Mucosa of gallbladder (tissue), 1 donor: ENCODE measurements around the gene RARRES1. TPM values are rescaled to one million over a fixed set of nuclear protein-coding genes. Genes with fewer than 3 reads are reported as not detected.

Experiments used
- DNase-seq: peaks from one replicate; pipeline ENCODE4 v3.0.0-alpha.2; 2020; ENCODE audit warnings: low spot score
- total RNA-seq: library from RNA; stranded (reverse); gene quantifications from one replicate; pipeline ENCODE4 v1.2.1, GENCODE V29; 2021
- donor health status: DM: no; HTN: no; CAD: no.

Gene RARRES1
- total RNA-seq, 1 donor from 2014 or later: 6.3 TPM

DNA sequence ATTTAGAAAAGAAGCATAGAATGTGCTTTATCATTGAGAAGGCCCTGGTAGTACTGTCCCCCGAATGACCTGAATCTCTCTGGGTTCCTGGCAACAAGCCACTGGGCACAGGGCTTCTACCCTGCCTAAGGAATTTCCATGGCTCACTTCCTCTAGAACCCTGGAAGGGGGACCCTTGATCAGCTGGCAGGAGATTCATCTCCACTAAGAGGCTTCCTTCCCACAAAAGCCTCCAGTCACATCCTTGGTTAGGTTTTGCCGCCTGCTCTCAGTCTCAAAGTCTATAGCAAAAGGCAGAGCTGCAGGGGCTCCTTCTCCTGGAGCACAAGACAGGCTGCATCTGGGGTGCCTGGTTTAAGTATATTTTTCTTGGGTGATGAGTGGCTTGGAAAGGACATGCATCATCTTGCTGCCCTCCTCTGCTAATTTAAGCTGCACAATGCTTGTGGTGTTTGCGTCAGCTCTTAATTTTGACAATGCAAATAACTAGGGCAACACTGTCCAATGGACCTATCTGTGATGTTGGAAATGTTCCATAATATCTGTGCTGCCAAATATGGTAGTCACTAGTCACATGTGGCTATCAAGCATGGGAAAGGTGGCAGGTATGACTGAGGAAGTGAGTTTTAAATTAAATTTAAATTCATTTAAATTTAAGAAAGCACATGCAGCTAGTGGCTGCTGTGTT lies 33.4 kb upstream of the RARRES1 start:
- DNase-seq: no peak

DNA sequence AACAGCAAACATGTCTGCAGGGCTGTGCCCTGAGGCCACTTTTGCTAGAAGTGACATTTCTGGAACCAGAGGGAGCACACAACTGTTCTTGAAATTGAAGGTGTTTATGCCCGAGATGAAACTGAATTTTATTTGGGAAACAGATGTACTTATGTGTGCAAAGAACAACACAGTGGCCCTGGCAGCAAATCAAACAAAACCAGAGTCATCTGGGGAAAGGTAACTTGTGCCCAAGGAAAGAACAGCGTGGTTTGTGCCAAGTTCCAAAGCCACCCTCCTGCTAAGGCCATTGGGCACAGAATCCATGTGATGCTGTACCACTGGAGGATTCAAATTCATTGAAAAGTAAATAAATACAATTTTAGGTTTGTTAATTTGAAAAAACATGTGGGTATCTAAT lies 31.2 kb upstream of the RARRES1 start:
- no peak for DNase-seq

DNA sequence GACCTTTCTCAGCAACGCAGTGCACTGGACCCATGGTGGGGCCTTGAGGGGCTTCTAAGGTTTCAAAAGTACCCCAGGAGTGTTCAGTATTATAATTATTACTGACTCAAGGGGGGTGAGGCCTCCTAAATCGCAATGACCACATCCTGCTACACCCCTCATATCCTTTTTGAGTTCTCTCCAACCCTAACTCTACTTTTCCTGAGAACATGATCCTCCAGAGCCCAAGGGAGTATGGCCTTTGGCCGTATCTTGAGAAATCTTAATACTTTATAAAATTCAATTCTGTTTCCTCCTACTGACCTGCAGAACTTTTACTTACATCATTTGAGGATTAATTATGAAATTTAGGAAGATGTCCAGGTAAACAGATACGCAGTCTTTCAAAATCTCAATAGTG lies 30.4 kb upstream of the RARRES1 start:
- no peak for DNase-seq

DNA sequence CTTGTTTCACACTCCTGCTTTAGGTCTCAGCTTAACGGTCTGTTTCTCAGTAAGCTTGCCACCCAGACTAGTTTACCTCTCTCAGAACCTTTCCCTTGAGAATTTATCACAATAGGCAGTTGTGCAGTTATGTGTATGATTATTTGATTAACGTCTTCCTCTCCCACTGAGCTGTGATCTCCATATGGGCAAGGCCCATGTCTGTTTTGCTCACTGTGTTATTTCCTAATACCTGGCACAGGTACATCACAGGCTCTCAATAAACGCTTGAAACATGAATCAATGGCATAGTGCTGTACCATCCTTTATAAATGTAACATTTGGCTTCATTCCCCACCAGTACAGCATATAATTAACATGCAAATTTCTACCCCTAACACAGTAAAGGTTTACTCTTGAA lies 29.1 kb upstream of the RARRES1 start:
- no peak for DNase-seq

DNA sequence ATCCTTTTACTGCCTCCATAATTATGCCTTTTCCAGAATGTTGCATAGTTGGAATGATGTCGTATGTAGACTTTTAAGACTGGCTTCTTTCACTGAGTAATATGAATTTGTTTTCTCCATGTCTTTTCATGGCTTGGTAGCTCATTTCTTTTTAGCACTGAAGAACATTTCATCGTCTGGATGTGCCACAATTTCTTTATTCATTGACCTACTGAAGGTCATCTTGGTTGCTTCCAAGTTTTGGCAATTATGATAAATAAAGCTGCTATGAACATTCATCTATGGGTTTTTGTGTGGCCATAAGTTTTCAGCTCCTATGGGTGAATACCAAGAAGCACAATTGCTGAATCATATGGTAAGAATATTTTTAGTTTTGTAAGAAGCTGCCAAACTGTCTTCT lies 23.2 kb upstream of the RARRES1 start:
- no peak for DNase-seq

DNA sequence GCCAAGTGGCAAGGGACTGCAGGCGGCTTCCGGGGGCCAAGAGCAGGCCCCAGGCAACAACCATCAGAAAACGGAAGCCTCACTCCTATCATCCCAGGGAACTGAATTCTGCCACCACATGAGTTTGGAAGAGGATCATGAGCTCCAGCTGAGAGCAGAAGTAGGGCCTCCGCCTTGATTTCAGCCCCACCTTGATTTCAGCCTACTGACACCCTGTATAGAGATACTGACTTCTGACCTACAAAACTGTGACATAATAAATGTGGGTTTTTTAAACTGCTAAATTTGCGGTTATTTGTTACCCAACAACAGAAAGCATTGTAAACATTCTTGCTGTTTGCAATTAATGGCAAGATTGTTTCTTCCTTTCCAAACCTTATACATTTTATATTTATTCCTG lies 21.6 kb upstream of the RARRES1 start:
- DNase-seq: no peak

DNA sequence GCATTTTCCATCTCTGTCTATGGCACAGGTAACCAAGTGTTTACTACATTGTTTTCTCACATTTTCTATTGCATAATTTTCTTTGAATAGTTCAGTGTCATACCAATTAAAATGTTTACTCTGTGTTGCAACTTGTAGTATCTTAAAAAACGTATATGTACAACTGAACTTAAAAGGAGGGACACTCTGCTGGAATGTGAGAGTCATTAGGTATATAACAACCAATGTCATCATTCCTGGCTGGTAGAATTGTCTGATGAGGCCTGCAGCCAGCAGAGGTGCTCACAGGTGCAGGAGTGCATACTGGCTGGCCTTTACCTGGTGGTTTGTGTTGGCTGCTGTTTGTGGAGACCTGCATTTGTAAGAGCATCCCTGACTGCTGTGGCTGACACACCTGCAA lies 19.1 kb upstream of the RARRES1 start:
- no peak for DNase-seq

DNA sequence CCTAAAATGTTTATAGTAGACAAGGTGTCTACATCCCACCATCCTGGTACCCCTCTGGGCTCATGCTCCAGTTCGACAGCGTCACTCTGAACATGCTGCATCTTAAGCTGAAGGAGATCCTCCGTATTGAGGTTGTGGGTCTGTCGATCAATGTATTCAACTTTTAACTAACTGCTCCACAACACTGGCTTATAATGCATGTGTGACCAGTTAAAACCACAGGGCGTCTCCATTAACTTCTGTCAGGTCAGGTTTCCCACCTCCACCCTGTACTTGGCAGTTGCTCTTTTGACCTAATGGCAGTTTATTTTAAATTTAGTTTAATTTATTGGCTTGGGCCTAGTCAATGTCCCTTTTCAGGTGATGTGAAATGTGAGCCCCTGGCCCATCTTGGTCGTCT lies 17.8 kb upstream of the RARRES1 start:
- DNase-seq: no peak

DNA sequence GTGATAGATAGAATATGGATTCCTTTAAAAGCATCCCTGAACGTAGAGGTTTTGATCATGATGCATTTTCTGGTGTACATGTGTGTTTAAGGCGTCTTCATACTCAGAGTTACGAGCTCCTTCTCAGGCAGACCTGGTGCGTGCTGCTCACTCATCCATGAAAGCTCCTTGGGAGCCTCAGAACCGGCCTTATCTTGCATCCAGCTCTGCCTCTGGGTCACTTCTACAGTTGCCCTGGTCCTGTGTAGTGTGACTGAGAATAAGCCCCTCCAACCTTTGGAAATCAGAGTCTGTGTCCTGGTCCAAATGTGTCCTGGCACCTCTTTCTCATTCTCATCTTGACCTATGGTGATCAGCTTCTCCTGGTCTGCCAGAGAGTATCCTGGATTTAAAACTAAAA lies 17.3 kb upstream of the RARRES1 start:
- no peak for DNase-seq

DNA sequence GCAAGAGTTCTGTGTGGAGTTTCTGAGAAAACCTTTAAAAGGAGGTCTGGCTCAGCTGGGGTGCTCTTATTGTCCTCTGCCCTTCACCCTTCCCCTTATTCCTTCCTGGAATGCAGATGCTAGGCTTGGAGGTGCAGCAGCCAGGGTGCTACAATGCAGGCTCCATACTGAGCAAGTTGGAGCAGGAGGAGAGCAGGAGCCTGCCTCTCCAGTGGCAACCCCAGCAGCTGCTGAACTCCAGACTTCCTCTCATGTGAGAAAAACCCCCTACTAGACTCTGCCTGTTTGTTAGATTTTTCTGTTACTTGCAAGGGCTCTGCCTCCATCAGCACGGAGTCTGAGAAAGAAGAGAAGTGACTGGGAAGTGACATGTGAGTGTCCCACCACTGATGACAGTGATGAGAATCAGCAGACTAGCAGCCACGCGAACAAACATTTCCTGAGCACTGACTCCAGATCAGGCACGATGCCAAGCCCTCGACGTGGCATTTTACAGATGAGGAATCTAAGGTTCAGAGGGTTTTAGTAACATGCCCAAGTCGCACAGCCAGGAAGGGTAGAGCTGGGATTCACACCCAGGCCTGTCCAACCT lies 16.1 kb upstream of the RARRES1 start:
- peak; percentile 62 for DNase-seq

DNA sequence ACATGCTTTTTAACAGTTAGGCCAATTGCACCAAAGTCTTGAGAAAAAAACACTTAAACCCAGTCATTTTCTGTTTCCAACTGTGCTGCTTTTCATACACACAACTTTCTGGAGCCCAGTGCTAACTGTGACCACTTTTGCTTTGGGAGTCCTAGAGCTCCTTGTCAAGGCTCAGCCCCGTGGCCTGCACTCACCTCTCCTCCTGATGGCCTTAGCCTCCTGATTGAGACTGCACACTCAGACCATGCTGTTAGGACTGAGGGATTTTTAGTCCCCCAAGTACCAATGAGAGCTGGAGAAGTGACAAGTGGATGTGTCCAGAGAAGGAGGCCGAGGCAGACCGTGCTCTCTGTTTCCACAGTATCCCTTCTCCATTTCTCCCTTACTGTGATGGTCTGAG lies 15.2 kb upstream of the RARRES1 start:
- no peak for DNase-seq

DNA sequence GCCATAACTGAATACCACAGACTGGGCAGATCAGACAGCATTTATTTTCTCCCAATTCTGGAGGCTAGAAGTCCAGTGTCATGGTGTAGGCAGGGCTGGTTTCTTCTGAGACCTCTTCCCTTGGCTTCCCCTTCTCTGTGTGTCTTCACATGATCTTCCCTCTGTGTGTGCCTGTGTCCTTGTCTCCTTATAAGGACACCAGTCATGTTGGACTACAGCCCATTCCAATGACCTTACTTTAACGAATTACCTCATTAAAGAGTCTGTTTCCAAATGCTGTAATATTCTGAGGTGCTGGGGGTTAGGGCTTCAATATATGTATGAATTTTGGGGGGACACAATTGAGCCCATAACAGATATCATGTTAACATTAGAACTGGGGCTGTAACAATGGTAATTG lies 13.3 kb upstream of the RARRES1 start:
- no peak for DNase-seq

DNA sequence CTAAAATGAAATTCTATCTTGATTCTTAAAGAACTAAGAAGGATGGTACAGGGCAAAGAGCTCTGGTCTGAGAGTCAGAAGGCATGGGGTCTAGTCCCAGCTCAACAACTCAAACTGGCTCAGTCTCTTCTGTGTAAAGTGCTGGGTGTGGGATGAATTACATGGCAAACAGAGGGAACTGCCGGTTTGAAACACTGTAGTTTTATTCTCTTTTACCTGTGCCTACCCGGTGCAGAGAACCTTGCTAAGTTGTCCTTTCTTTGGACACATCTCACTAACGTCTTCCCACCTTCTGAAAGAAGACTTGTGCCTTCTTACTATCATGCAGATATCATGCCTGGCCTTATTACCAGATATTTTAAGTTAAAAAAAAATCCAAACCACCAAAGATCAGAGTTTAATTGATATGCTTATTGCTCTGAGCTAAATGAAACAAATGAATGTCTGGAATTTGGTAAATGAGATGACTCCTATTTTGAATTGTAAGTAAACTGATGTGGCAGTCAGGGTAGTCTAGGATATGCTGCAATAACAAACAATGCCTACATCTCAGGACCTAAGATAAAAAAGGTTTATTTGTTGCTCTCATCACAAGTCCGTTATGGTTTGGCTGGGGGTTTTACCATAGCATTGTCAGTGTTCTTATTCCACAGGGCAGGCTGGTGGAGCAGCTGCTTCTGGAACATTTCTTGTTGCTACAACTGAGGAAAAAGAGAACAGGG lies 12.5 kb upstream of the RARRES1 start:
- DNase-seq: no peak

DNA sequence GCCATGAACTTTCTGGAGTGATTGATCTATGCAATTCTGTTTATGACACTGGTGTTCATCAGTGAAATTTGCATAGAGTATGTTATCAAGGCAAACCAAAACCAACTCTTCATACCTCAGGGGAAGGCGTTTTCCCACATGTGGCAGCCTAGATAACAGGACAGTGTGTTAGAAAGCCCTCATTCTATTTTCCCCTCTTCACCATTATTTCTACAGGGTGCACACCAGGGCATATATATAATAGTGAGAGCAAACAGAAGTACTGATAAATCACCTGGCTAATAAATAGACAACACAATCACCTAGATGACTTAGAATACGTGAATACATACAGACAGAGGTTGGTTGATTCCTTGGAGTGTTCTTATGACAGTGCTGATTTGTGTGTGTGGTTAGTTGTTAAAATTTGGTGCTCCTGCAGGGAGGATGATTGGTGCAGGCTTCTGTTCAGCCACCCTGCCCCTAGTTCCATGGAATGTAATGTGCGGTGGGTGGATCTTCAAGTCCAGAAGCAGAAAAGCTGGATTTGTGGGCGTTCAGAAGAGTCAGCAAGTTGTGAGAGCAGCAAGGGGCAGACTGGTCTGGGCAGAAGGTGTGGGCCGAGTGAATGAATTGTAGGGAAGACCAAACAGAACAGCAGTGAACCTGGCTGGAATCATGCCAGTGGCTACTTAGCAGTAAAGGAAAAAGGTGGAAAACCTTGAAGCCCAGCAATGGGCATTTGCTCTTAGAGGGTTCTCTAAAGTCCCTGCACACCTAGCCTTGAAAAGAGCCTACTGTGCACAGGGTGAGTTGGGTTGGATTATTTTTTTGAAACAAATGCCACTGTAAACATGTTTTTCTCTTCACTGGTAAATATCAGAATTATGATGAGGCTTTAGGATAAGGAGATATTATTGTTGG lies 11.7 kb upstream of the RARRES1 start:
- no peak for DNase-seq

DNA sequence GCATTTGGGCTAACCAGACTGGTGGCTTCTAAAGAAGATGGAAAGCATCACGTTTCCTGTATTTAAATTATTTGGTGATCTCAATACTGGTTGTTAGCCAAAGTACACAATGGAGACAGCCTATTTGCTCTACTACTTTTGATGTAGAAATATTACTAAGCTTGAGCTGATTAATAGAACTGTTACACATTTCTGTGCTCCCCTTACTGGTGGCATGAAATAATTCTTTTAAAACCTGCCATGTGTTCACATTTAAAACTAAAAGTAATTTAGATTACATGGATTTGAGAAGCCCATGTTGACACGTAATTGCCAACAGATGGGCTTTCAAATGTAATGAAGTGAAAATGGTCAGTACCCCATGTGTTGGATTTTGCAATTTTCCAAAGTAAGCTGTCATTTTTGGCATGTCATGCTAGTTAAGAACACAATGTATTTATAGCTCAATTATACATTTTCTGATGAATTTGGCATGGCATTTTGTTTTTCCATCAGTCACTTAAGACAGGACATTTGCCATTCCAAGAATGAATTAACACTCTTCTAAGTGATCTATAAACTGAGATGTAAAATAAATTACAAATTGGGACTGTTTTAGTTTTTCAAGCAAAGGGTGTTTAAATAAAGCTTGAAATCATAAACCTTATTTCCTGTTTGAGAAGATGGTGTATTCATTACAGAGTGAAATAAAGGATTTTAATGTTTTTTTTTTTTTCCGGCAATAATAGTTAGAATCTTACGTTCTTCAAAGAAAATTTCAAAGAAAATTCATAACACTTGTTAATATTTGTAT lies 10.8 kb upstream of the RARRES1 start:
- no peak for DNase-seq

DNA sequence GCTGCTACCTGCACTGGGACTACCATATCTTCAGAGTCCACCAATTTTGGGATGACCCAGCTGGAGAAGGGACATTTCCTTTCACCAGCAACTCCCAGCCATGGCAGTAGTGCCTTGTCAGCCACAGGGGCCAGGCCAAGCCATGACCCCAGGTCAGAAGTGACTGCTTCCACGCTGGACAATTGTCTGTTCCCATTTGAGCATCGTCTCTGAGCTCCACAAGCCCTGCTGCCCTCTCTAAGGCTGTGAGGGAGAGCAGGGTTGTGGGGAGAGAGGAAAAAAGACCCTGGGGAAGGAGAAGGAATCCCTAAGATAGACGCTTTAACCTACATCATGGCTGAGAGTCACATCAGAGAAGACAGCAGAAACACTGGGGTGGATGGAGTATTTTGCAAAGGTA lies 7.4 kb upstream of the RARRES1 start:
- DNase-seq: no peak

DNA sequence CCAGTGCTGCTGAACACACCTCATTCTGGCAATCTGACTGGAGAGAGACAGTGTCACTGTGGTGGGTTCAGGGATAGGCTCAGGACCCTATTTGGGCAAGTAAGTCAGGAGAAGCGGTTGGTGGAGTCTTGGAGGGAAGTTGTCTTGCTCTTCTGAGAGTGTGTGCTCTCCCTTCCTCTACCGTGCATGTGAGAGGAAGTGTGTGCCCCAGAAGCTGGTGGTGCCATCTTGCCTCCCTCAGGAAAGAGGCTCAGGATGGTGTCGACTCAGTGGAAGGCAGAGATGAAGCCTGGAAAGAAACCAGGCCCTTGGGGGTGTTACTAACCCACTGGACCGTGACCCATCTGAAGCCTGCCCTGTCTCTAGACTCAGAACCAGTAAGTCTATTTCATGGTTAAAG lies 6.8 kb upstream of the RARRES1 start:
- DNase-seq: no peak

DNA sequence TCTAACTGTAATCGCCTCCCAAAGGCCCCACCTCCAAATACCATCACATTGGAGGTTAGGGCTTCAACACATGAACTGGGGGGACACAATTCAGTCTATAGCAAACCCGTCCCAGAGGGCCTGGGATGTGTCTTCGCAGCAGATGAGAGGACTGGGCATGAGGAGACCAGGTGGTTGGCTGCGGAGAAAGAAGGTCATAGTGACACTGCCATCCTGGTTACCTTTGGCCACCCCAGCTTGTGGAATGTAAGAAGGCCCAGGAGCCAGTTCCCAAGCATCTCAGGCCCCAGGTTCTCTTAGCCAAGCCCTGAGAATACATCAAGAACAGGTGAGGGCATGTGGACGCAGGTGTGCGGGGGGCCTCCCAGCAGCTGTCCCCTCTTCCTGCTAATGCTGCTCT lies 6.4 kb upstream of the RARRES1 start:
- no peak for DNase-seq

DNA sequence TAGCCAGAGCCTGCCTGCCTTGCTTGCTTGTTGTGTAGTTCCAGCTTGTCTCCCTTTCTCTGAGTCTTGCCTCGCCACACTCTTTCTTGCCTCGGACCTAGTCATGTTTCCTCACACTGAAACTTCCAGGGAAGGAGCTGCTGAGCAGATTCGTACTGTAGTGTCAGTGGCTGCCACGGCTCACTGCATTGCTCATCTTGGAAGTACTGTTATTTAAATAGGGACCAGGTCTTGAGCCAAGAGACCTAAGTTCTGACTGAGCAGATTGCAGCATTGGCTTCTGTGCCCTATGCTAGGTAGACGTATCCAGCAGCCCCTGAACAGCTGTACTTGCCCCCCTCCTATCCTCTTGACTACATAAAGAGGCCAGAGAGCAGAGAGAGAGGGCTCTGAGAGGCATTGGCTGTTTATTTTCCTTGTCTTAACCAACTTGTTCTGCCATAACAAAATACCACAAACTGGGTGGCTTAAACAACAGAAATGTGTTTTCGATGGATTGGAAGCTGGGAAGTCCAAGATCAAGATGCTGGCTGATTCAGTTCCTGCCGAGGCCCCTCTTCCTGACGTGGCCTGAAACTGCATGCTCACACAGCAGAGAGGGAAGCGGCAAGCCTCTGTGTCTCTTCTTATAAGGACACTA lies 5.8 kb upstream of the RARRES1 start:
- no peak for DNase-seq

DNA sequence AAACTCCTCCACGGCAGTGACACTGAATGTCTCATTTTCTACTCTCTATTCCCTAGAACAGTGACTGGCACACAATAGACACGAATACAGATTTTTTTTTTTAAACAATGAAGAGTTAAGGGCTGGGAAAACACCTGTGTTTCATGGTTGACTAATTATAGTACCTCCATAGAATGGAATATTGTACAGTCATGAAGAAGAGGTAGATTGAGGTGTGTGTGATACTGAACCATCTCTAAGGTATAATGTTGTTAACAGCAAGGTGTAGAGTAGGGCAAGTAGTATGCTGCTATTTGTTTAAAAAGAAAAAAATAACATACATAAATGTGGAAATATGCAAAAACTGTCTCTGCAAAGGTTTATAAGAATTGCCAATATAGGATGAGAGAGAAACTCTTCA lies 5.2 kb upstream of the RARRES1 start:
- no peak for DNase-seq
